Measurements from ENCODE around the gene SLC39A11.

- no peak for TF ChIP-seq CTCF (IDR thresholded peaks at IDR 0.05)
- no peak for TF ChIP-seq POLR2AphosphoS5 (IDR thresholded peaks at IDR 0.05; ENCODE audit: low read depth, low read length)
- TF ChIP-seq TCF7L2 (IDR thresholded peaks at IDR 0.05; ENCODE audit: low read depth, low read length) = no peak
Measured at GRCh38 chr17:72660274-72661115, 432.0 kb downstream of the SLC39A11 start.

Measured in Panc1 (cell line).